HG03135 (cell line): ENCODE results near the gene RAD9A.
A peak's percentile ranks its signal among the peaks of the same experiment; 100 is the strongest.

Experiments used
- ATAC-seq: cut with Tn5 transposase; IDR thresholded peaks from one replicate; pipeline ENCODE4 v1.9.1; 2021; ENCODE audit warnings: mild to moderate bottlenecking, moderate library complexity; ENCODE audit not compliant: unreplicated experiment

The RAD9A gene

GRCh38 chr11:67391304-67392182 is at the start of gene RAD9A:
Gene RAD9A, plus strand, starts transcription at chr11:67391986. Its CDS starts 59 bp downstream, at chr11:67392045.
- peak; percentile 44 for ATAC-seq

GRCh38 chr11:67344264-67344663 is 47.5 kb upstream of the RAD9A start:
- no peak for ATAC-seq

- no peak for ATAC-seq
These were observed 46.4 kb upstream of the RAD9A start for GRCh38 chr11:67345247-67345919.

GRCh38 chr11:67345920-67346819 is 45.6 kb upstream of the RAD9A start:
- no peak for ATAC-seq

- no peak for ATAC-seq
These were observed 43.6 kb upstream of the RAD9A start for GRCh38 chr11:67347964-67348749.

GRCh38 chr11:67349036-67349435 is 42.8 kb upstream of the RAD9A start:
- no peak for ATAC-seq

- ATAC-seq: no peak
These were observed 42.3 kb upstream of the RAD9A start for GRCh38 chr11:67349457-67349856.

- no peak for ATAC-seq
These were observed 41.8 kb upstream of the RAD9A start for GRCh38 chr11:67349928-67350465.

- no peak for ATAC-seq
These were observed 40.3 kb upstream of the RAD9A start for GRCh38 chr11:67351275-67352005.

GRCh38 chr11:67352546-67353316 is 39.1 kb upstream of the RAD9A start:
- peak; percentile 19 for ATAC-seq

GRCh38 chr11:67353317-67354074 is 38.3 kb upstream of the RAD9A start, which contains the start of gene POLD4:
Gene POLD4, minus strand, starts transcription at chr11:67353546. Its CDS starts 147 bp downstream, at chr11:67353399.
- ATAC-seq: peak; percentile 67

- ATAC-seq: no peak
These were observed 37.4 kb upstream of the RAD9A start for GRCh38 chr11:67354075-67355022.

GRCh38 chr11:67355023-67355793 is 36.6 kb upstream of the RAD9A start:
- ATAC-seq: no peak

GRCh38 chr11:67355794-67356386 is 35.9 kb upstream of the RAD9A start:
- ATAC-seq: no peak

- ATAC-seq: no peak
These were observed 35.4 kb upstream of the RAD9A start for GRCh38 chr11:67356387-67356863.
